Measurements from ENCODE around the gene PPP2R5C.

PPP2R5C gene

DNA sequence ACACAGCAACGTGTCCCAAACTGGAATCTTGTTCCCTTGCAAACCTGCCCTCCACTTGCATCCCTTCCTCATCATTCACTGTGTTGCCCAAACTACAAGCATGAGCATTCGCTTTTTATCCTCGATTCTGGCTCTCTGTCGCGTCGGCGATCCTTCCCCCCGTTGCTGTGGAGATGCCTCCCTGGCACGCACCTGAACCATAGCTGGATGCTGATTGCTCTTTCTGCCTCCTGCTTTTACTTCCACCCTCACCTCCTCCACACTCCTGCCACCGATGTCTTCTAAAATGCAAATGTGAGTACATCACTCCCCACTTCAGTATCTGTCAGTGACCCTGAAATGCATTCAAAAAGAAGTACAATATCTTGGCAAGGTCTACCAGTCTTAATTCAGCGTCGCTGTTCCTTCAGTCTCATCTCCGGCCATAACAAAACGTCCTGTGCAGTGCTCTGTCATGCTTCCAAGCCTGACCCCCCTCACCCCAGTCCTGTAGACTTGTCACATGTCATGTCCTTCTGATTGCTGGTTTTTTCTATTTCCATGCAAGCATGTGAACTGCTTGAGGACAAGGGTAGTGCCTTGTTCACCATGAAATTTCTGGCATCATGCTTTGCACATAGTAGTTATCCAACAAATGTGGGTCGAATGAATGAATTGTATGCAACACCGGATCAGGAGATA, 2.5 kb upstream of the PPP2R5C start (continued):
- TF ChIP-seq, protein P1, sequence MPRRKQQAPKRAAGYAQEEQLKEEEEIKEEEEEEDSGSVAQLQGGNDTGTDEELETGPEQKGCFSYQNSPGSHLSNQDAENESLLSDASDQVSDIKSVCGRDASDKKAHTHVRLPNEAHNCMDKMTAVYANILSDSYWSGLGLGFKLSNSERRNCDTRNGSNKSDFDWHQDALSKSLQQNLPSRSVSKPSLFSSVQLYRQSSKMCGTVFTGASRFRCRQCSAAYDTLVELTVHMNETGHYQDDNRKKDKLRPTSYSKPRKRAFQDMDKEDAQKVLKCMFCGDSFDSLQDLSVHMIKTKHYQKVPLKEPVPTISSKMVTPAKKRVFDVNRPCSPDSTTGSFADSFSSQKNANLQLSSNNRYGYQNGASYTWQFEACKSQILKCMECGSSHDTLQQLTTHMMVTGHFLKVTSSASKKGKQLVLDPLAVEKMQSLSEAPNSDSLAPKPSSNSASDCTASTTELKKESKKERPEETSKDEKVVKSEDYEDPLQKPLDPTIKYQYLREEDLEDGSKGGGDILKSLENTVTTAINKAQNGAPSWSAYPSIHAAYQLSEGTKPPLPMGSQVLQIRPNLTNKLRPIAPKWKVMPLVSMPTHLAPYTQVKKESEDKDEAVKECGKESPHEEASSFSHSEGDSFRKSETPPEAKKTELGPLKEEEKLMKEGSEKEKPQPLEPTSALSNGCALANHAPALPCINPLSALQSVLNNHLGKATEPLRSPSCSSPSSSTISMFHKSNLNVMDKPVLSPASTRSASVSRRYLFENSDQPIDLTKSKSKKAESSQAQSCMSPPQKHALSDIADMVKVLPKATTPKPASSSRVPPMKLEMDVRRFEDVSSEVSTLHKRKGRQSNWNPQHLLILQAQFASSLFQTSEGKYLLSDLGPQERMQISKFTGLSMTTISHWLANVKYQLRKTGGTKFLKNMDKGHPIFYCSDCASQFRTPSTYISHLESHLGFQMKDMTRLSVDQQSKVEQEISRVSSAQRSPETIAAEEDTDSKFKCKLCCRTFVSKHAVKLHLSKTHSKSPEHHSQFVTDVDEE (CRISPR knock-in tag; IDR thresholded peaks at IDR 0.05) = no peak
- no peak for TF ChIP-seq ZFP30 (CRISPR knock-in tag; IDR thresholded peaks at IDR 0.05)
- TF ChIP-seq ISL1 (CRISPR knock-in tag; IDR thresholded peaks at IDR 0.05) = no peak
- no peak for TF ChIP-seq RARB (CRISPR knock-in tag; IDR thresholded peaks at IDR 0.05)
- TF ChIP-seq OSR1 (CRISPR knock-in tag; IDR thresholded peaks at IDR 0.05) = no peak
- TF ChIP-seq GLIS3 (CRISPR knock-in tag; IDR thresholded peaks at IDR 0.05) = no peak

DNA sequence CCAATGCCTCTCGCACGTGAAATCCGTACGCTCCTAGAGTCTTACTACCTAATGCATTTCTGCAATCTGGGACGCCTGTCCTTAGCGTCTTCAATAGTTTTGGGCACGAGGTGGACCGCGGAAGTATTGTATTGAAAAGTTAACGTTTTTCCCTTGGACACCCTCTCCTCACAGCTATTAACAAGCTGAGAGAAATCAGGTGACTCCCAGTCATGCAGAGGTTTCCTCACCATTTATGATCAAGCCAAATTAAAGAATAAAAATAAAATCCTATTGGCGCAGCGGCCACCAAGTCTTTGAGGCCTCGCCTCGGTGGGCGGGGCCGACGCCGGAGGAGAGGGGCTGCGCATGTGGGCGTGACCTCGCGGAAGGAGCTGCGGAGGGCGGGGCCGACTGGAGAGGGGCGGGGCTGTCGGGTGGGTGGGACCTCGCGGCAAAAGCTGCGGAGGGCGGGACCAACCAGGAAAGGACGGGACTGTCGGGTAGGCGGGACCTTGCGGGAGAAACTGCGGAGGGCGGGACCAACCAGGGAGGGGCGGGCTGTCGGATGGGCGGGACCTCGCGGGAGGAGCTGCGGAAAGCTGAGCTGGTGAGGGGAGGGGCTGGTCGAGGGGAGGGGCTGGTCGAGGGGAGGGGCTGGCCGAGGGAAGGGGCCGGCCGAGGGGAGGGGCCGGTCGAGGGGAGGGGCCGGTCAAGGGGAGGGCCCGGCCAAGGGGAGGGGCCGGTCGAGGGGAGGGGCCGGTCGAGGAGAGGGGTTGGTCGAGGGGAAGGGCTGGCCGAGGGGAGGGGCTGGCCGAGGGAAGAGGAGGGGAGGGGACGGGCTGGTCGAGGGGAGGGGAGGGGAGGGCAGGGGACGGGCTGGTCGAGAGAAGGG, 1.1 kb upstream of the PPP2R5C start:
- peak; percentile 80 for ATAC-seq

DNA sequence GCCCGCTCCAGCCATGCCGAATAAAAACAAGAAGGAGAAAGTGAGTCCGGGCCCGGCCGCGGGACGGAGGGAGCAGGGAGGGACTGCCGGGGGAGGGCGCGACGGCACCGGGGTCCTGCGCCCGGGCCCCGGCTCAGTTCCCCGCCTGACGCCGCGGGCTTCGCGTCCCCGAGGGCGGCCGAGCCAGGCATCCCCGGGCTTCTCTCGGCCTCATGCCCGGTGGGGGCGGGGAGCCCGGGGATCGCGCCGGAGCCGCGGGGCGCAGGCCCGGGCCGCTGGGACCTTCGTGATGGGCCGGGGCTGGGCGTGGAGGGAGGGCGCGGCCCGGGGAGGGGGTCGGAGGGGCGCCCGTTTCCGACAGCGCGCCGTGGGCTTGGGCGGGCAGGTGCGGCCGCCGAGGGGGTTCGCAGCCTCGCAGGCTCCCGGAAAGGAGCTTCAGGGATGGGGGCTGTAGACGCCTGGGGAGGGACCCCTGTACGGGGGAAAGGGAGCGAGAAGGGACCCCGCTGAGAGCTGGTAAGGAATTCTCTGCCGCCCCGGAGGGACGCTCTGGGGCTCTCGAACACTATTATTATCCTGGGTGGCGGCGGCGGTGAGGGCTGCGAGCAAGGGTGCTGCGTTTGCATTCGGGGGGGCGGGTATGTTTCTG, 496 bp downstream of the PPP2R5C start:
- TF ChIP-seq CSDC2 (CRISPR knock-in tag; IDR thresholded peaks at IDR 0.05) = no peak
- TF ChIP-seq, protein P1 (CRISPR knock-in tag; IDR thresholded peaks at IDR 0.05) = no peak
- no peak for TF ChIP-seq PPARA (CRISPR knock-in tag; IDR thresholded peaks at IDR 0.05; ENCODE audit: borderline replicate concordance)
- no peak for ATAC-seq

More for the DNA sequence above, 1.1 kb upstream of the PPP2R5C start:
- TF ChIP-seq BACH2 (CRISPR knock-in tag; IDR thresholded peaks at IDR 0.05; ENCODE audit: borderline replicate concordance) (no peak), TOX (CRISPR knock-in tag; IDR thresholded peaks at IDR 0.05; ENCODE audit: borderline replicate concordance) (no peak), ARNTL (CRISPR knock-in tag; IDR thresholded peaks at IDR 0.05; ENCODE audit: borderline replicate concordance, low read depth) (no peak), OSR1 (CRISPR knock-in tag; IDR thresholded peaks at IDR 0.05) (no peak), TCF4 (CRISPR knock-in tag; IDR thresholded peaks at IDR 0.05; ENCODE audit: borderline replicate concordance) (no peak), CSDC2 (CRISPR knock-in tag; IDR thresholded peaks at IDR 0.05) (no peak), ZC3H10 (CRISPR knock-in tag; IDR thresholded peaks at IDR 0.05) (no peak), ZFP3 (CRISPR knock-in tag; IDR thresholded peaks at IDR 0.05) (no peak), ZNF8 (CRISPR knock-in tag; IDR thresholded peaks at IDR 0.05) (no peak), ISL1 (CRISPR knock-in tag; IDR thresholded peaks at IDR 0.05) (no peak), ZFP30 (CRISPR knock-in tag; IDR thresholded peaks at IDR 0.05) (no peak), ZNF70 (CRISPR knock-in tag; IDR thresholded peaks at IDR 0.05) (no peak), PPARA (CRISPR knock-in tag; IDR thresholded peaks at IDR 0.05; ENCODE audit: borderline replicate concordance) (no peak), SNAI2 (CRISPR knock-in tag; IDR thresholded peaks at IDR 0.05) (no peak), GLIS3 (CRISPR knock-in tag; IDR thresholded peaks at IDR 0.05) (no peak), ESRRG (CRISPR knock-in tag; IDR thresholded peaks at IDR 0.05) (no peak), ZNF565 (CRISPR knock-in tag; conservative IDR thresholded peaks at IDR 0.05; ENCODE audit: low read depth) (no peak)
- TF ChIP-seq, protein P2, sequence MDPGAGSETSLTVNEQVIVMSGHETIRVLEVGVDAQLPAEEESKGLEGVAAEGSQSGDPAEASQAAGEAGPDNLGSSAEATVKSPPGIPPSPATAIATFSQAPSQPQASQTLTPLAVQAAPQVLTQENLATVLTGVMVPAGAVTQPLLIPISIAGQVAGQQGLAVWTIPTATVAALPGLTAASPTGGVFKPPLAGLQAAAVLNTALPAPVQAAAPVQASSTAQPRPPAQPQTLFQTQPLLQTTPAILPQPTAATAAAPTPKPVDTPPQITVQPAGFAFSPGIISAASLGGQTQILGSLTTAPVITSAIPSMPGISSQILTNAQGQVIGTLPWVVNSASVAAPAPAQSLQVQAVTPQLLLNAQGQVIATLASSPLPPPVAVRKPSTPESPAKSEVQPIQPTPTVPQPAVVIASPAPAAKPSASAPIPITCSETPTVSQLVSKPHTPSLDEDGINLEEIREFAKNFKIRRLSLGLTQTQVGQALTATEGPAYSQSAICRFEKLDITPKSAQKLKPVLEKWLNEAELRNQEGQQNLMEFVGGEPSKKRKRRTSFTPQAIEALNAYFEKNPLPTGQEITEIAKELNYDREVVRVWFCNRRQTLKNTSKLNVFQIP (CRISPR knock-in tag; IDR thresholded peaks at IDR 0.05; ENCODE audit: borderline replicate concordance, low read depth) = no peak
- TF ChIP-seq, protein P3, sequence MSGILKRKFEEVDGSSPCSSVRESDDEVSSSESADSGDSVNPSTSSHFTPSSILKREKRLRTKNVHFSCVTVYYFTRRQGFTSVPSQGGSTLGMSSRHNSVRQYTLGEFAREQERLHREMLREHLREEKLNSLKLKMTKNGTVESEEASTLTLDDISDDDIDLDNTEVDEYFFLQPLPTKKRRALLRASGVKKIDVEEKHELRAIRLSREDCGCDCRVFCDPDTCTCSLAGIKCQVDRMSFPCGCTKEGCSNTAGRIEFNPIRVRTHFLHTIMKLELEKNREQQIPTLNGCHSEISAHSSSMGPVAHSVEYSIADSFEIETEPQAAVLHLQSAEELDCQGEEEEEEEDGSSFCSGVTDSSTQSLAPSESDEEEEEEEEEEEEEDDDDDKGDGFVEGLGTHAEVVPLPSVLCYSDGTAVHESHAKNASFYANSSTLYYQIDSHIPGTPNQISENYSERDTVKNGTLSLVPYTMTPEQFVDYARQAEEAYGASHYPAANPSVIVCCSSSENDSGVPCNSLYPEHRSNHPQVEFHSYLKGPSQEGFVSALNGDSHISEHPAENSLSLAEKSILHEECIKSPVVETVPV (CRISPR knock-in tag; IDR thresholded peaks at IDR 0.05) = no peak
- TF ChIP-seq, protein P4, sequence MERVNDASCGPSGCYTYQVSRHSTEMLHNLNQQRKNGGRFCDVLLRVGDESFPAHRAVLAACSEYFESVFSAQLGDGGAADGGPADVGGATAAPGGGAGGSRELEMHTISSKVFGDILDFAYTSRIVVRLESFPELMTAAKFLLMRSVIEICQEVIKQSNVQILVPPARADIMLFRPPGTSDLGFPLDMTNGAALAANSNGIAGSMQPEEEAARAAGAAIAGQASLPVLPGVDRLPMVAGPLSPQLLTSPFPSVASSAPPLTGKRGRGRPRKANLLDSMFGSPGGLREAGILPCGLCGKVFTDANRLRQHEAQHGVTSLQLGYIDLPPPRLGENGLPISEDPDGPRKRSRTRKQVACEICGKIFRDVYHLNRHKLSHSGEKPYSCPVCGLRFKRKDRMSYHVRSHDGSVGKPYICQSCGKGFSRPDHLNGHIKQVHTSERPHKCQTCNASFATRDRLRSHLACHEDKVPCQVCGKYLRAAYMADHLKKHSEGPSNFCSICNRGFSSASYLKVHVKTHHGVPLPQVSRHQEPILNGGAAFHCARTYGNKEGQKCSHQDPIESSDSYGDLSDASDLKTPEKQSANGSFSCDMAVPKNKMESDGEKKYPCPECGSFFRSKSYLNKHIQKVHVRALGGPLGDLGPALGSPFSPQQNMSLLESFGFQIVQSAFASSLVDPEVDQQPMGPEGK (CRISPR knock-in tag; IDR thresholded peaks at IDR 0.05; ENCODE audit: borderline replicate concordance) = no peak

All from SK-N-SH treated with all-trans-retinoic acid at 6 μM for 48 hours (cell line).